Spleen (tissue), 11 donors: ENCODE results near the gene SMARCA2. TPM values are rescaled to one million over a fixed set of nuclear protein-coding genes. Genes with fewer than 3 reads are reported as not detected.

Source experiments
- DNase-seq: peaks from one replicate; pipeline ENCODE4 v3.0.0-alpha.2; 2020
- H3K27ac ChIP-seq, 8 donors: fragments of 200-600 bp; sonication (generic) in 7 of 8; 1 replicate in 4 of 8; 2 replicates in 4 of 8; pipeline versions ENCODE4 v1.5.0 to v1.8.0; 2016 to 2021; ENCODE audit warnings: inconsistent platforms in 4 of 8, mild to moderate bottlenecking in 4 of 8, moderate library complexity in 1 of 8
- H3K27me3 ChIP-seq, 7 donors: fragments of 200-600 bp; sonication (generic) in 6 of 7; replicated peaks in 1 of 7; 1 replicate in 4 of 7; 2 replicates in 3 of 7; pipeline versions ENCODE4 v1.5.0 to v1.8.0; 2016 to 2021; ENCODE audit warnings: inconsistent platforms in 3 of 7, mild to moderate bottlenecking in 1 of 7
- H3K36me3 ChIP-seq, 6 donors: fragments of 200-600 bp; sonication (generic) in 5 of 6; 1 replicate in 4 of 6; 2 replicates in 2 of 6; pipeline versions ENCODE4 v1.5.0 to v1.8.0; 2016 to 2021; ENCODE audit warnings: inconsistent platforms in 2 of 6
- H3K4me1 ChIP-seq, 6 donors: fragments of 200-600 bp; sonication (generic) in 5 of 6; 1 replicate in 3 of 6; 2 replicates in 3 of 6; pipeline versions ENCODE4 v1.5.0 to v1.8.0; 2016 to 2021; ENCODE audit warnings: inconsistent platforms in 3 of 6
- H3K4me3 ChIP-seq, 8 donors: fragments of 200-600 bp; sonication (generic) in 7 of 8; 1 replicate in 4 of 8; 2 replicates in 4 of 8; pipeline versions ENCODE4 v1.5.0 to v1.8.0; 2016 to 2021; ENCODE audit warnings: inconsistent platforms in 4 of 8, mild to moderate bottlenecking in 4 of 8, moderate library complexity in 2 of 8
- H3K9me3 ChIP-seq, 8 donors: fragments of 200-600 bp; sonication (generic) in 7 of 8; 1 replicate in 4 of 8; 2 replicates in 4 of 8; pipeline versions ENCODE4 v1.5.0 to v1.8.0; 2016 to 2021; ENCODE audit warnings: inconsistent platforms in 4 of 8
- POLR2A ChIP-seq, 3 donors: fragments of 450-650 bp; IDR thresholded peaks; one replicate each; pipeline ENCODE4 v1.5.1; 2017; ENCODE audit warnings: antibody characterized with exemption in 3 of 3, mild to moderate bottlenecking in 1 of 3
- POLR2AphosphoS5 ChIP-seq, 3 donors: sonication (generic); formaldehyde crosslinking; IDR thresholded peaks; one replicate each; pipeline ENCODE4 v1.5.1; 2017; ENCODE audit warnings: antibody characterized with exemption in 3 of 3
- WGBS, 5 donors: extraction: QIAGEN DNeasy Blood & Tissue Kit in 3 of 5; methylation state at CpG; one replicate each; pipeline versions ENCODE4 v1.1.5 to v1.1.7; 2013 to 2018; 5-methylcytosine and 5-hydroxymethylcytosine counted together
- intact Hi-C: fragments of 100-400 bp; cut with DNase I; formaldehyde crosslinking; loops from one replicate; pipeline ENCODE4 v1.15.0; 2023; ENCODE audit warnings: low total_unique reads
- polyA plus RNA-seq, 3 donors: library from polyadenylated mRNA; stranded (reverse); fragments of 200-250 nt; gene quantifications; one replicate each; pipeline ENCODE4 v1.2.1, GENCODE V29; 2013
- total RNA-seq, 7 donors: library from RNA; depleted of rRNA in 3 of 7; stranded (reverse); fragments of >200 nt in 3 of 7; fragmentation: NEBNext Ultra II Directional in 4 of 7; extraction: Animal tissue kit (Norgen Biotek cat#: 25700) in 4 of 7; gene quantifications; one replicate each; pipeline versions ENCODE4 v1.1.0 to v1.2.1, GENCODE V29; 2016 to 2021
- TF ChIP-seq, protein P1 (sequence below), 11 experiments: fragments of 200-600 bp in 7 of 11; fragments of 450-650 bp in 4 of 11; sonication (generic) in 4 of 11; IDR thresholded peaks in 8 of 11; conservative IDR thresholded peaks in 3 of 11; 1 replicate in 7 of 11; 2 replicates in 4 of 11; pipeline versions ENCODE4 v1.4.0 to v1.8.0; 2016 to 2021; ENCODE audit warnings: antibody characterized with exemption in 11 of 11, inconsistent platforms in 4 of 11, mild to moderate bottlenecking in 1 of 11
- donor health status: healthy with polysubstance abuse.
- donor health status: DM: no; HTN: no; CAD: no; lungs with moderate emphysema.
- donor health status: DM: no; HTN: no; CAD: no.
- donor health status: Bipolar disorder and iron deficiency.
- donor health status: healthy.
- donor health status: DM: no; HTN: no; CAD: no.
- donor health status: DM: yes; HTN: yes; CAD: no.

Gene SMARCA2
- total and polyA plus RNA-seq, 10 donors = 41.9 to 252 (median 186) TPM

DNA sequence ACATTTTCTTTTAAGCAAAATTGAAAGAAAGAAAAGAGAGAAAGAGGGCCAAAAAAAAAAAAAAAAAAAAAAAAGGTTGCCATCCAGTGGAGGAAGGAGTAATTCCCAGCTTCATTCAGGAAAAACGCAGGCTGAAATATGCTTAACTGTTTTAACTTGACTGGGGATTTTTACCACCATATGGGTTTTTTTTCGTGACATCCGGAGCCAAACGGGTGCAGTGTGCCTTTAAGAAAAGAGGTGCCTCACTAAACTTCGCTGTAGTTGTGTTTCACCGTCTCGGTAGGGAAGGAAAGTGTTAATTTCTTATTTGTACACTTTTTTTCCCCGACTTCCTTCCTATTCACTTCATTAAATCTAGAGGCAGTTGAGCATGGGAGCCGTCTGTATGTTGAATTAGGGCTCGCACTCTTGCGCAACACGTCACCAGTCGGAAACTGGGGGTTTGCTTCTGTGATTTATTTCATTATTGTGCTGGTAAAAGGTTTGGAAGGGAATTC lies 143.0 kb downstream of the SMARCA2 start:
- peak overlapping the region; percentile 19 to 67 (median 40) for H3K4me3 ChIP-seq
- H3K27ac ChIP-seq = peak overlapping the region; percentile 37 to 87 (median 78)
- no peaks in the 10 kb centered on the region for H3K9me3 ChIP-seq
- peaks cover 0 to 18% (median 4%) of the 10 kb centered on the region in 6 donors for H3K36me3 ChIP-seq
- TF ChIP-seq POLR2A (IDR thresholded peaks at IDR 0.05) = no peak
- TF ChIP-seq POLR2AphosphoS5 (IDR thresholded peaks at IDR 0.05) = peak in 1 of 3 donors; percentile 63
- TF ChIP-seq, protein P1, sequence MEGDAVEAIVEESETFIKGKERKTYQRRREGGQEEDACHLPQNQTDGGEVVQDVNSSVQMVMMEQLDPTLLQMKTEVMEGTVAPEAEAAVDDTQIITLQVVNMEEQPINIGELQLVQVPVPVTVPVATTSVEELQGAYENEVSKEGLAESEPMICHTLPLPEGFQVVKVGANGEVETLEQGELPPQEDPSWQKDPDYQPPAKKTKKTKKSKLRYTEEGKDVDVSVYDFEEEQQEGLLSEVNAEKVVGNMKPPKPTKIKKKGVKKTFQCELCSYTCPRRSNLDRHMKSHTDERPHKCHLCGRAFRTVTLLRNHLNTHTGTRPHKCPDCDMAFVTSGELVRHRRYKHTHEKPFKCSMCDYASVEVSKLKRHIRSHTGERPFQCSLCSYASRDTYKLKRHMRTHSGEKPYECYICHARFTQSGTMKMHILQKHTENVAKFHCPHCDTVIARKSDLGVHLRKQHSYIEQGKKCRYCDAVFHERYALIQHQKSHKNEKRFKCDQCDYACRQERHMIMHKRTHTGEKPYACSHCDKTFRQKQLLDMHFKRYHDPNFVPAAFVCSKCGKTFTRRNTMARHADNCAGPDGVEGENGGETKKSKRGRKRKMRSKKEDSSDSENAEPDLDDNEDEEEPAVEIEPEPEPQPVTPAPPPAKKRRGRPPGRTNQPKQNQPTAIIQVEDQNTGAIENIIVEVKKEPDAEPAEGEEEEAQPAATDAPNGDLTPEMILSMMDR (IDR thresholded peaks at IDR 0.05 in 8 of 11, conservative IDR thresholded peaks at IDR 0.05 in 3 of 11) = peak in 1 of 11 experiments; percentile 11
- WGBS, 5 donors = 0 to 1% (median 0%) methylated on average over 13 of the region's 13 CpGs
- intact Hi-C loops = no loop called here
- H3K27me3 ChIP-seq = no peaks in the 10 kb centered on the region
- peaks cover 11 to 98% (median 52%) of the 10 kb centered on the region in 6 donors for H3K4me1 ChIP-seq
- DNase-seq = peak; percentile 81

DNA sequence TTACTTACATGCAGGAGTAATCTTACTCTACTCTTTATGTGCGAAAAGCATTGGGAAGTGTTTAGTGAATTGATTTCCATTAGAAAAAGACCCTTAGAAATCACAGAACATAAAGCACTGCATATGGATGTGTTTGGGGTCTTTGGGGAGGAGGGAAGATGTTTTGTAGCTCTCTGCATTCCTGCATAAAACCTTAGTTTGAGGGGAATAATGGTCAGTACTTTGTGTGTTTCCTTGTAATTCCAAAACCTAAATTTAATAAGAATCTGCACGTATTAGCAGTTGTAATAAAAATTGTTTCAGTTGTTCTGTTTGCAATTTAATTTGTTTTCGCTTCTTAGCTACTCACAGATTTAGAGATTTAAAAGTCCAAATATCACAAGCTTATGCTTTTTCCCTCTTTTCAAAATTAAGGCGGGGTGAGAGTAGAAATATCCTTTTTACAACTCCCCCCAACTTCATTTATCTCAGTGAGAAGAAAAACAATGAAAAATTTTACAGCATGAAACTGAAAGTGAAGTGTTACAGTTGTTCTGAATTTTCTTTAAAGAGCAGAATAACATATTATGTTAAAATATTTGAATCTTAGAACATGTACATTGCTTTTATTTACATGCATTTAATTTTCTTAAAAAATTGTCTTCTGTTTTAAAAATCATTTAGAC lies 143.8 kb downstream of the SMARCA2 start:
- peak overlapping the region; percentile 19 to 67 (median 40) for H3K4me3 ChIP-seq
- H3K9me3 ChIP-seq = no peaks in the 10 kb centered on the region
- peak overlapping the region; percentile 24 to 87 (median 78) for H3K27ac ChIP-seq
- H3K36me3 ChIP-seq = peaks cover 0 to 25% (median 10%) of the 10 kb centered on the region in 6 donors
- 19 to 26% (median 23%) methylated on average over 4 of the region's 4 CpGs for WGBS, 5 donors
- intact Hi-C loops = no loop called here
- no peak for DNase-seq
- TF ChIP-seq POLR2A (IDR thresholded peaks at IDR 0.05) (no peak), POLR2AphosphoS5 (IDR thresholded peaks at IDR 0.05) (no peak)
- TF ChIP-seq, protein P1 (IDR thresholded peaks at IDR 0.05 in 8 of 11, conservative IDR thresholded peaks at IDR 0.05 in 3 of 11) = no peak
- H3K27me3 ChIP-seq = no peaks in the 10 kb centered on the region
- H3K4me1 ChIP-seq = peaks cover 11 to 98% (median 52%) of the 10 kb centered on the region in 6 donors

DNA sequence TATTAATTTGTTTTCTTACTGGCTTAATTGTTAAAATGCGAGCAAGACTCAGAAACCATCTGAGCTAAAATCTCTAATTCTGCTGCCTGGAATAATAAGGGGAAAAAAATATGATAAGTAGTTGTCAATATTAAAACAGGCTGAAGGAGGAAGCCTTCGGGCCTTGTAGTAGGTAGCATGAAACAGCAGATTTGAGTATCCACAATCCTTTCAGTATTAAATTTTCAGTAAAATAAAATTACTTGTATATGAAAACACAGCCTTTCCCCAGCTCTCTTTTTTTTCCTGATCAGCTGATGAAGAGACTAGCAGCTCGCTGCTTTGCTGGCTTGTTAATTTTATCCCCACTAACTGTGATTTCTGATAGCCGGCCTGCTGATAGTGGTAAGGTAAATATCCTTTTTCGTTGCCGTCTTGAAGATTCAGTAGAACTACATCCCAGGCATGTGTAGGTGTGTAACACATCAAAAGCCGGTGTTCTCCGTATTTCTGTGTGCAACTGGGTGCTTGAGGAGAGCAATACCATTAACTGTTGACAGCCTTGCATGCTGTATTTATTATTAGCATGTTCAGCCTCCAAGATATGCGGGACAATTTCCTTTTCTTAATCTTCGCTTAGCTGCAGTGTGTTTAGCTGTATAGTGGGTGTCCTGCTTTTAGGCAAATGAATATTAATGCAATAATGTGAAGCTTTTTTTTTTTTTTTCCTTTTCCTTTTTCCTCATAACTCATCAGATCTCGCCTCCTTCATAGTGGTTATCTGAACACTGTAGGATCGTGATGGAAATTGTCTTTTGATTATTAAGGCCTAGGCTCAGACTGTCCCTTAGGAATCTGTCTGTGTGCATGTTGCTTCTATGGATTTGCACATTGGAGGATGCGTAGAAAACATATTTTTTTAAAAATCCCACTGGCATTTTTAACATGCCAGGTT lies 144.6 kb downstream of the SMARCA2 start:
- no peak for TF ChIP-seq POLR2AphosphoS5 (IDR thresholded peaks at IDR 0.05)
- no peak for TF ChIP-seq POLR2A (IDR thresholded peaks at IDR 0.05)
- TF ChIP-seq, protein P1 (IDR thresholded peaks at IDR 0.05 in 8 of 11, conservative IDR thresholded peaks at IDR 0.05 in 3 of 11) = no peak
- Histone ChIP-seq H3K4me3 (peak overlapping the region in 7 of 8 donors; percentile 17 to 67 (median 41)), H3K9me3 (no peaks in the 10 kb centered on the region), H3K4me1 (peaks cover 11 to 95% (median 48%) of the 10 kb centered on the region in 6 donors), H3K27ac (peak overlapping the region; percentile 24 to 87 (median 78)), H3K36me3 (peaks cover 0 to 33% (median 11%) of the 10 kb centered on the region in 6 donors), H3K27me3 (no peaks in the 10 kb centered on the region)
- DNase-seq = no peak
- intact Hi-C loops = no loop called here
- WGBS, 5 donors = 16 to 21% (median 20%) methylated on average over 13 of the region's 13 CpGs
